A549 (cell line): ENCODE data around the gene RPTOR.

Source experiments
- CBX2 ChIP-seq: fragments of 200-600 bp; sonication (generic); IDR thresholded peaks from 2 replicates; pipeline ENCODE4 v1.6.1; 2016; ENCODE audit warnings: low read depth, mild to moderate bottlenecking, borderline replicate concordance
- CEBPB ChIP-seq, 2 experiments: fragments of >200 bp in 1 of 2; sonication (Bioruptor Twin) in 1 of 2; formaldehyde crosslinking in 1 of 2; IDR thresholded peaks; 2 replicates each; pipeline ENCODE4 v1.6.1; 2012 to 2016
- CHD4 ChIP-seq: fragments of 200-600 bp; sonication (generic); IDR thresholded peaks from 2 replicates; pipeline ENCODE4 v1.6.1; 2016; ENCODE audit warnings: antibody characterized with exemption, mild to moderate bottlenecking, borderline replicate concordance
- MAFK ChIP-seq: fragments of 450-650 bp; IDR thresholded peaks from 2 replicates; pipeline ENCODE4 v1.6.1; 2014; ENCODE audit not compliant: partially characterized antibody
- NR3C1 ChIP-seq: fragments of >200 bp; sonication (Bioruptor Twin); formaldehyde crosslinking; IDR thresholded peaks from 3 replicates; pipeline ENCODE4 v1.6.1; 2017
- RAD21 ChIP-seq, 2 experiments: fragments of >200 bp in 1 of 2; sonication (Bioruptor Twin) in 1 of 2; formaldehyde crosslinking in 1 of 2; IDR thresholded peaks in 1 of 2; conservative IDR thresholded peaks in 1 of 2; 2 replicates in 1 of 2; 3 replicates in 1 of 2; pipeline ENCODE4 v1.6.1; 2012 to 2018; ENCODE audit warnings: inconsistent platforms in 1 of 2
- RCOR1 ChIP-seq: fragments of 150-350 bp; IDR thresholded peaks from 2 replicates; pipeline ENCODE4 v1.6.1; 2014; ENCODE audit warnings: antibody characterized with exemption, low read length, low read depth
- TF ChIP-seq, protein P1 (sequence below): fragments of >200 bp; sonication (Bioruptor Twin); formaldehyde crosslinking; IDR thresholded peaks from 3 replicates; pipeline ENCODE4 v1.5.1; 2016
- TF ChIP-seq, protein P2 (sequence below): fragments of 450-650 bp; IDR thresholded peaks from 2 replicates; pipeline ENCODE4 v1.6.1; 2014; ENCODE audit warnings: antibody characterized with exemption

DNA sequence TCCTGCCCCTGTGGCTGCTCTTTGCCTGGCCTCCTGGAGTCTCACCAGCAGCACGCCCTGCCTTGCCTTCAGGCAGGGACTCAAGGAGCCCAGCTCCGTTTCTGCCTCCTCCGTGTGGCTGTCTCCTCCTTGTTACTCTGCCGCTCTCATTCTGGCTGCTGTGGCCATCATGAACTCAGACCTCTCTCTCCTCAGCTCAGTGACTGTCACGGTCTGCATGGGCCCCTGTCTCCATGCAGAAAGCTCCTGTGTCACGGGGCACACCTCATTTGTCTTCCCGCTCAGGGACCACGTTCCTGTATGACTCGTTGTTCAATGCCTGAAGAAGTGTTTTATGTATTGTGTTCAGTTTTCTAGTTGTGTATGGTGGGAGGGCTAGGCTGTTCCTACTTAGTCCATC, 25.3 kb downstream of the RPTOR start:
- TF ChIP-seq CBX2 (no peak), RAD21 (conservative IDR thresholded peaks at IDR 0.05 in 1 of 2, IDR thresholded peaks at IDR 0.05 in 1 of 2) (no peak), RCOR1 (no peak), CEBPB (IDR thresholded peaks at IDR 0.05) (no peak), NR3C1 (no peak), CHD4 (no peak), MAFK (no peak)
- TF ChIP-seq, protein P1, sequence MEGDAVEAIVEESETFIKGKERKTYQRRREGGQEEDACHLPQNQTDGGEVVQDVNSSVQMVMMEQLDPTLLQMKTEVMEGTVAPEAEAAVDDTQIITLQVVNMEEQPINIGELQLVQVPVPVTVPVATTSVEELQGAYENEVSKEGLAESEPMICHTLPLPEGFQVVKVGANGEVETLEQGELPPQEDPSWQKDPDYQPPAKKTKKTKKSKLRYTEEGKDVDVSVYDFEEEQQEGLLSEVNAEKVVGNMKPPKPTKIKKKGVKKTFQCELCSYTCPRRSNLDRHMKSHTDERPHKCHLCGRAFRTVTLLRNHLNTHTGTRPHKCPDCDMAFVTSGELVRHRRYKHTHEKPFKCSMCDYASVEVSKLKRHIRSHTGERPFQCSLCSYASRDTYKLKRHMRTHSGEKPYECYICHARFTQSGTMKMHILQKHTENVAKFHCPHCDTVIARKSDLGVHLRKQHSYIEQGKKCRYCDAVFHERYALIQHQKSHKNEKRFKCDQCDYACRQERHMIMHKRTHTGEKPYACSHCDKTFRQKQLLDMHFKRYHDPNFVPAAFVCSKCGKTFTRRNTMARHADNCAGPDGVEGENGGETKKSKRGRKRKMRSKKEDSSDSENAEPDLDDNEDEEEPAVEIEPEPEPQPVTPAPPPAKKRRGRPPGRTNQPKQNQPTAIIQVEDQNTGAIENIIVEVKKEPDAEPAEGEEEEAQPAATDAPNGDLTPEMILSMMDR: no peak
- TF ChIP-seq, protein P2, sequence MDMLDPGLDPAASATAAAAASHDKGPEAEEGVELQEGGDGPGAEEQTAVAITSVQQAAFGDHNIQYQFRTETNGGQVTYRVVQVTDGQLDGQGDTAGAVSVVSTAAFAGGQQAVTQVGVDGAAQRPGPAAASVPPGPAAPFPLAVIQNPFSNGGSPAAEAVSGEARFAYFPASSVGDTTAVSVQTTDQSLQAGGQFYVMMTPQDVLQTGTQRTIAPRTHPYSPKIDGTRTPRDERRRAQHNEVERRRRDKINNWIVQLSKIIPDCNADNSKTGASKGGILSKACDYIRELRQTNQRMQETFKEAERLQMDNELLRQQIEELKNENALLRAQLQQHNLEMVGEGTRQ: no peak
